ENCODE measurements around the gene BANF2. TPM values are rescaled to one million over a fixed set of nuclear protein-coding genes. Genes with fewer than 3 reads are reported as not detected.
"Not testable (repeated sequence)": the region's sequence is repeated elsewhere in the genome, so short reads cannot be mapped to it uniquely, and the experiment has no call there.

The BANF2 gene
- polyA plus RNA-seq (2014; cell fraction: cytosol; rRNA removed): not detected in 2 replicates
- not detected in 2 replicates for polyA plus RNA-seq (2014; cell fraction: nucleus; rRNA removed)

GRCh38 chr20:17699931-17700351 is at the start of gene BANF2:
TSS of gene BANF2 (plus strand) at chr20:17699966. CDS start at chr20:17725026, 25,060 bp downstream.
- DNase-seq (ENCODE audit: low spot score): no peak

- no peak for DNase-seq (ENCODE audit: low spot score)
These were observed 49.3 kb upstream of the BANF2 start for GRCh38 chr20:17650301-17651128.

DNA sequence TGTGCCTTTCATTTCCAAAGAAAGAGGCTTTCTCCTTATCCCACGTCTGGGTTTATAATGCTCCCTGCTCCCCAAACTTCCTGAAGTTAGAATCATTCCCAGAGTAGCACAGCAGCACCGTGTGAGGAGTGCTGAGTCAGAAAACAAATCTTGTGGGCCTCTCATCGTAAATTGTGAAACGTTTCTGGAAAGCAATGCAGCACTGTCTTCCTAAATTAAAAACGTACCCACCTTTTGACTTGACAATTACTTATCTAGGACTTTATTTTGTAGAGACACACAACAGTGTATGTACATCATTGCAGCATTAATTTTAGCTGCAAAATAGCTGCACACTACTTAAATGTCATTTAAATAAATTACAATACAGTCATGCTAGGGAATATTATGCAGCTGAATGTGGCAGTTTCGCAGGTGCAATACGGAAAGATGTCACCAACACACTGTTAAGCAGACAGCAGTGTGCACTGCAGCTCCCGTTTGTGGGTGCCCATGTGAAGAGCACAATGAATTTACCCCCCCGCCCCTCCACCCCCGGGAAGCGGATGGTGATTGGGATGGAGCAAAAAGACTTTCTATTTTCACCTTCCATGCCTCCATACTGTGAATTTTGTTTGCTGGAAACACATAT is 48.5 kb upstream of the BANF2 start:
- DNase-seq (ENCODE audit: low spot score): no peak

GRCh38 chr20:17651760-17652388 is 47.9 kb upstream of the BANF2 start:
- DNase-seq (ENCODE audit: low spot score): no peak

- no peak for DNase-seq (ENCODE audit: low spot score)
These were observed 47.4 kb upstream of the BANF2 start for GRCh38 chr20:17652411-17652810.

- DNase-seq (ENCODE audit: low spot score): no peak
These were observed 45.7 kb upstream of the BANF2 start for GRCh38 chr20:17653835-17654648.

- DNase-seq (ENCODE audit: low spot score): no peak
These were observed 45.0 kb upstream of the BANF2 start for GRCh38 chr20:17654649-17655285.

DNA sequence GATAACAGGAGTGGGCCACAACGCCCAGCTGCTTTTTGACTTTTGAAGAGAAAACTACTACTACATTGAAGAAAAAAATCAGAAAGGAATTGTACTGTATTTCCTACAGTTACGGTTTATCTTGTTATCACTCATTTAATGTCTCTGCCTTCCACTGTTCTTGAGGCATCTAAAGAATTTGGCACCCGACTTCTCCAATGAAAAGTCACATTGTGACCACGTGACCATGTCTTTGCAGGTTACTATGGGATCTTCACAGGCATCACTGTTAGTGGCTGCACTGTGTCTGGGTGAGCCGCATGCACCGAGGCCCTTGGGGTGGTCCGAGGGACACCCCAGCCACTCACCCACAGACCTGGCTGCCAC is 44.5 kb upstream of the BANF2 start:
- no peak for DNase-seq (ENCODE audit: low spot score)

DNA sequence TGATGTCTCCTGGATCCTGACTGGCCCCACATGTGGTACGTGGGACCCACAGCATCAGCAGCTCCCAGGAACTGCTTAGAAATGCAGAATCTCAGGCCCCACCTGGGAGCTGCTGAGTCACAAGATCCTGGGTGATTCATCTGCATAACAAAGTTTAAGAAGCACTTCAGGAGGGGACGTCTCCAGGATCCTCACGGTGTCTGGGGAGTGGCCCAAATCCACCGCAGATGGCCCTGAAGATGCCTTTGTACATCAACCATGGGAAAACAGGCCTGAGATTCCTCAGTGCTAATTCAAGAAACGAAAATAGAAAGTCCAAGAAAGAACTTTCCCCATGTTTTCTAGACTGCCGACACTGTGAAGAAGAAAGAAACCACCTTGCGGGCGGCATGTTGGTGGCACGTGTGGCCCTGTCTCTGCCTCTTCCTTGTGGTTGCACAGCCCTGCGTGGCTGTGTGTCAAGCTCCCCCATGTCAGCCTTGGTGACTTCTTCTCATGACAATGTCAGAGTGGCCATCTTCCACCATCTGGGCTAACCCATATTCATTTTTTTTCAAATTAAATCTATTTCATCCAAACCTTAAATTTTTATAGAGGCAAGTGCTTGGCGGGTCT is 43.8 kb upstream of the BANF2 start:
- DNase-seq (ENCODE audit: low spot score): no peak

GRCh38 chr20:17657079-17657825 is 42.5 kb upstream of the BANF2 start:
- no peak for DNase-seq (ENCODE audit: low spot score)

- DNase-seq (ENCODE audit: low spot score): no peak
These were observed 41.7 kb upstream of the BANF2 start for GRCh38 chr20:17657898-17658647.

DNA sequence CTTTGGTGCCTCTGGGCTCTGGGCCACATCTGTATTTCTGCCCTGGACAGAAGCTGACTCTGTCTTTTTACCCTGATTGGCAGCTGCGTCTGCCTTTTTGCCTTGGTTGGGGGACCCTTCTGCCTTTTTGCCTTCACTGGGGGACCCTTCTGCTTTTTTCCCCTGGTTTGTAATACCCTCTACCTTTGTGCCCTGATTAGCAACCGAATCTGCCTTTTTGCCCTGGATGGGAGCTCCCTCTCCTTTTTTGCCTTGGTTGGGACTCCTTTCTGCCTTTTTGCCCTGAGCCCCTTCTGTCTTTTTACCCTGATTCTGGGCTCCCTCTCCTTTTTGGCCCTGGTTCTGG is 41.1 kb upstream of the BANF2 start:
- DNase-seq (ENCODE audit: low spot score): no peak

DNA sequence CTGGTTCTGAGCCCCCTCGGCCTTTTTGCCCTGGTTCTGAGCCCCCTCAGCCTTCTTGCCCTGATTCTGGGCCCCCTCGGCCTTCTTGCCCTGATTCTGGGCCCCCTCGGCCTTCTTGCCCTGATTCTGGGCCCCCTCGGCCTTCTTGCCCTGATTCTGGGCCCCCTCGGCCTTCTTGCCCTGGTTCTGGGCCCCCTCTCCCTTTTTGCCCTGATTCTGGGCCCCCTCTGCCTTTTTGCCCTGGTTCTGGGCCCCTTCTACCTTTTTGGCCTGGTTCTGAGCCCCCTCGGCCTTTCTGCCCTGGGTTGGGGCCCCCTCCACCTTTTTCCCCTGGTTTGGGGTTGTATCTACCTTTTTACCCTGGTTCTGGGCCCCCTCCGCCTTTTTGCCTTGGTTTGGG is 40.4 kb upstream of the BANF2 start:
- not testable (repeated sequence) for DNase-seq (ENCODE audit: low spot score)

GRCh38 chr20:17659801-17660200 is 40.0 kb upstream of the BANF2 start:
- DNase-seq (ENCODE audit: low spot score): no peak

- DNase-seq (ENCODE audit: low spot score): no peak
These were observed 39.1 kb upstream of the BANF2 start for GRCh38 chr20:17660667-17661066.

DNA sequence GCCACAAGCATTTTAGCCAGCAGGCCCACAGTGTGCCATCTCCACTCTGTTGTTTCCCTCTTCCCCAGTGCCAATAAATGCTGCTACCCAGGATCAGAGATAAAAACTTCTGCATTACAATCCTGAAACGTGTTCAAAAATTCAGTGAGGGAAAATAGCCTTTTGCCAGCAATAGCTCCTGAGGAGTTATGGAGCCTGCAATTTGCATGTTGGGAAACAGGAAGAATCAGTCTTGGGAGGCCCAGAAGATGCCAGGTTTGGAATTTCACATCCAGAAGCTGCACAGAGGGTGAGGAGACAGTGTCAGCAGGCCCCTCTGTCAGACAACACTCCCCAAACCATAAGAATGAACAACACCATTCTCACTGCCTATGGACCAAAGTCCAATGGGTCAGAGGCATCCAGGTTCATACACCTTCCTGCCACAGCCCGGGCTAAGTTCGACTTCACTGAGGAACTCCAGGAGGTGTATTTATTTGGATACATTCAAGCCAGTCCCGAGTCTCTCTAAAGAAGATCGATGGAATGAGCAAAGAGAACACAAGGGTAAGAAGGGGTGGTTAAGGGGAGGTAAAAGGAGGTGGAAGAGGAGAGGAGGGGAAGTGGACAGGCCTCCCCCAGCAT is 38.5 kb upstream of the BANF2 start:
- no peak for DNase-seq (ENCODE audit: low spot score)

DNA sequence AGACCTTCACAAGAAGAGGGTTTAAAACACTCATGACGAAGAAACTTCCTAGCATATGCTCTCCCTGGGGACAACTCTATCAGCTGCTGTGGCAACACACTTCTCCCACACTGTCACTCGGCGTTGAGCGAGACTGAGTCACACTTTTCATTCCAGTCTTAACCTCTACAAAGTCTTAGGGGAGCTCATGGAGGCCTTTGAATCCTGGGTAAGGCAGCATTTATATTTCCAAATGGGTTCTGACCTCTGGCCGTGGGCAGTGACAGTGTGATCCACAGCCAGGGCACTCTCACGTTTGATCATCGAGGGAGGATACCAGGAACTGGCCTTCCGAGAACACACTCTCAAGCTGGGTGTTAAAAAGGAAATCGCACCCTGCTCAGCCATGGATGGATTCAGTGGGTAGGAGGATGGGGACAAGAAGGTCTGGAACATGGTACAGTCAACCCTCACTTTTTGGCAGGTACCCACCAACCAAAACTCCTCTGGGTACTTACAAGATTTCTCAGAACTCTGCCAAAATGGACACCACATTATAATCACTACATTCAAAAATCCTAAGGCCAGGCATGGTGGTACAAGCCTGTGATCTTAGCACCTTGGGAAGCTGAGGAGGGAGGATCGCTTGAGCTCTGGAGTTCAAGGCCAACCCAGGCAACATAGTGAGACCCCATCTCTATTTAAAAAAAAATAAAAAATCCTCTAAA is 37.3 kb upstream of the BANF2 start:
- DNase-seq (ENCODE audit: low spot score): no peak

- DNase-seq (ENCODE audit: low spot score): no peak
These were observed 36.7 kb upstream of the BANF2 start for GRCh38 chr20:17663040-17663399.

Measured in SK-N-DZ (cell line).